TTC549 (cell line): ENCODE results near the gene SPATS1.

ENCODE experiments used
- FAIRE-seq: peaks from 2 replicates; lab custom pipeline; 2012; peaks lifted over from hg19 to GRCh38; lab: Jason Lieb, UNC

SPATS1 gene

DNA sequence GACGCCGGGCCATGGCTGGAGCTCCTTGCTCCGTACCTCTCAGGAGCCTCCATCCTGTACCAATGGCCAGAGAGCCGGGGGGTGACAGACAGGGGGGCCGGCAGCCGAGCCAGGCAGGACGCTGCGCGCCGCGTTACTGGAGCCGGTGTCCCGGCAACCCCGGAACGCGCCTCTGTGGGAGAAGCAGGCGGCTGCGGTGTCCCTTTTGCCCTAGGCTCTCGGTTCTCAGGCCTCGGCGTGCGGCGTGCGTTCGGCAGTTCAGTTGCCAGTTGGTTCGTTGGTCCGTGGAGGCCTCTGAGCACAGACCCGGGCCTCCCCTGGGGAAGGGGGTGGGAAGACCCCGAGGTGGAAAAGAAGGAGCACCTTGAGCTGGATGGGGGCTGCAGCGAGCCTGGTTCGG, at the start of gene SPATS1:
SPATS1 (plus strand) TSS at position 162 of the 400 bp plus-strand sequence. CDS start 446 bp downstream, outside the sequence.
- FAIRE-seq: no peak

DNA sequence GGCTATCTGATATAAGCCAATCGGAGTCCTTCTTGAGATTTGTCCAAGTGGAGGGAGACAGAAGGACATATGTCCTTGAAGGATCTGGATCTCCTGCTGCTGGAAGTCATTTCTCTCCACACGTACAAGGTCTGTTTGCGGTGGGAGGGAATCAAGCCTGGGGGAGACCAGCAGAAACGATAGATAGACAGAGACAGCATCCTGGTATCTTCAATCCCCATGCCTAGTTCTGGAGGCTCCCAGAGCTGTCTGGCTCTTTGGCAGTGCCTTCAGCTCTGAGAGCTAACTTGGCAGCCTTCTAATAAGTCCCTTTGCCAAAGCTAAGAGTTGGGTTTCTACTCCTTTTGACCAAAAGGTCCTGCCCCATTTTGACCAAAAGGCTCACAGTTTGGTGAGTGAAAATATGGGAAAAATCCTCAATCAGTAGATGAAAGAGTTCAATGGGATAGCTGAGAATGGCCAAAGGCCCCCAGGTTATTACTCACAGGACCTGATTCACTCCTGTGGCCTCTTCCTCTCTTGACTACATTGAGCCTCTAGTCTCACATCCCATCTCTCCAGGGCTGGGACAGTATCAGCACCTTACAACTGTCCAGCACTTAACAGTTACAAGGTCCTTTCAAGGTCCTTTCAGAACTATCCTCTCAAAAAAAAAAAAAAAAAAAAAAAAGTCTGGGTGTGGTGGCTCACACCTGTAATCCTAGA, 49.6 kb upstream of the SPATS1 start:
- no peak for FAIRE-seq

DNA sequence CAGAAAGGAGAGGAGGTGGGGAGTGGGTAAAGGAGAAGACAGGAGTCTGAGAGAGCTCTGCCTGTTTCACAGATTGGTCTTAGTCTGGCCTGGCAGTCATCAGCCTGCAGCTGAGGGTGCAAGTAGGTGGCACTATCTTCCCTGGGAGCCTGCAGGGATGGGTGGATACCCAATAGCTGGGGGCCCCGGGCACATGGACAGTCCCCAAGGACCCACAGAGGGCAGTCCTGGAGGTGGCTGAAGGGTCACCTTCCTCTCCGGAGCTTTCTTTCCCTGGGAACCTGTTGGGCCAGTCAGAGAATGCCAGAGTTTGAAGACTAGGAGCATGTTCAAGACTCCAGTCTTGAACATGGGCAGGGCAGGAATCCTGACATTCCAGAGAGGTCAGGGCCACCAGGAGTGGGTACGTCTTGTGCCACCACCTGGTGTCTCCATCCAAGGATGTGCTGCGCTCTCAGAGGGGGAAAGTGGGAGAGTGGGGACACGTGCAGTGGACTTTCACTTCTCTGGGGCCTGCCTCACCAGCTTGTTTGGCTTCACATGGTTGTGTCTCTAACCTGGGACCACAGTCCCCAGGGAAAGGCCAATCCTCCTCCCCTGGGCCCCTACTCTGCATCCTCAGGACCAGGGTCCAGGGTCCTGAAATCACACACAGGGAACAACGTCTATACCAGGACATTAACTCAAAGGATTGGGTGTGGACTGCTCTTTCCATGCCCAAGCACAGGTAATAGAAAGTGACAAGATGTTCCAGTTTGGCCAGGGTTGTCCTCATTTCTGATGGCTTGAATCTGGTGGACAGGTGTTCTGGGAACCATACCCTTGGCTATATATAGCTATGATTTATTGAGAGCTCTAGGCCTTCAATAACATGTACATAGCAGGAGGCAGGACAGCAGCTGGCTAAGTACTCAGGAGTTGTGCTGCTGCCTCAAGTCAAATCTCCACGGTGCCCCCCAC, 47.3 kb upstream of the SPATS1 start:
- no peak for FAIRE-seq

DNA sequence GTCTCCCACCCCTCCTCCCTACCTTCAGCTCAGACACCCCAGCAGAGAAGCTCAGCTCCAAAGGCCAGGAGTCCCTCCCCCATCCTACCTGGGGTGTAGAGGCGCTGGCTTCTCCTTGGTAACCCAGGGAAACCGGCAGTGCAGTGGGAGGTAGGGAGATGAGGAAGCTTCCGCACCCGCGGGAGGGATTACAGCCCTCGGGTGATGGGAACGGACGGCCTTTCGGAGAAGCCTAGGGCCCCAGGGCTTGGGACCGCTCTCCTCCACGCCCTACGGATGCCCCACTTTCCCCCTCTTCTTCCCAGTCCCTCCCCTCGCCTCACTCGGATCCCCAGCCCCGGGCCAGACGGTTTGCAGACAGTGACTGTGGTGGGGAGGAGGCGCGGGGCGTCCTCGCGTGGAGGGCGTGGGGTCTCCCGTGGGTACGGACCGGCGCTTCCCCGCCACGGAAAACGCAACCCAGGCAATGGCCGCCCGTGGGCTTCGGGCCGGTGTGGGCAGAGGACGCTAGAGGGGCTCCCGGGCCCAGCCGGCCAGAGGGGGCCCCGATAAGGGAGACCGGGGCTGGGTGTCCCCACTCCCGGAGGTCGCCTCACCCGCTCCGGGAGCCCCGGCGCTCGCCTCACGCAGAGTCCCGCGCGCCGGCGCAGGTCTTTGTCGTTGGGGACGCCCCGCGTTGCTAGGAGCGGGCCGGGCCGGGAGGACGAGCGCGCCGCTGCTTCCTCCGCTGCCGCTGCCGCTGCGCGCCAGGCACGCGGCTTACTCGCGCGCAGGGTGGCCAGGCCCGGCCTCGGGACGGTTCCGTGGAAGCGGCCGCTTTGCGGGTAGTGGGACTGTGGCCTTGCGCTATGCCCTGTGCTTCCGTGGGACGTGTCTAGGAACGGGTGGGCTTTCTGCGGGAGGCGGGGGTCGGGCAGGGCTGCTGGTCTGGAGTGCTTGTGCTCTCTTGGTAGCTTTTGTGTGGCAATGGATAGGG, 45.1 kb upstream of the SPATS1 start:
- FAIRE-seq: no peak

DNA sequence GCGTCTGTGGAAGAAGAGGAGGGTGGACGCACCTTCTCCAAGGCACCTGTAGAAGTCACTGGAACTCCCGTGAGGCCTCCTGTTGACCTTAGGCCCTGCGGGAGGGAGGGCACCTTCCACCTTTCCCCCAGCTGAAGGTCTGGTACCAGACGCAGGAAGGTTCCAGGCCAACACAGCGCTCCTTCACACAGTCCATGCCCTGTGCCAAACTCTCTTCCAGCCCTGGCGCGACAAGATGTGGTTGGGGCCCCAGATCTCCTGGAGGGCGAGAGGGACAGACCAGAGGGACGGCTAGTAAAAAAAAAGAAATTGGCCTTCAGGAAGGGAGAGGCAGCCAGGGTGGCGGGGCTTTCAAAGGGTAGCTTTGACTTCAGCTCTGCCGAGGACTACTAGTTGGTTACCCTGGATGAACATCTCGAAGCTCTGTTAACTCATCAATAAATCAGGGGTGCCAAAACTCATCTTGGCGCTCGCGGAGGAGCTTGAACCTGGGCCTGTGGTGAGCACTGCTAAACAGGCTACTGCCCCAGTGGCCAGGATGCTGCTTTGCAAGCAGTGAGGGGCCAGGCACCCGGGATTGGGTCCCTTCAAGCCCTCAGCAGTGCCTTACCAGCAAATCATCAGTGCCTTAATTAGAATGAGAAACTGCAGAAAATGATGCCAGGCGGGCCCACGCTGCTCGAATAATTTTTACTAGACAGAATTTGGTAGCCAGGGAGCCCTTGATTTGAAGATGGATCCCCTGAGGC, 44.2 kb upstream of the SPATS1 start:
- no peak for FAIRE-seq

- FAIRE-seq: no peak
Measured at GRCh38 chr6:44298864-44299263, 43.6 kb upstream of the SPATS1 start.

DNA sequence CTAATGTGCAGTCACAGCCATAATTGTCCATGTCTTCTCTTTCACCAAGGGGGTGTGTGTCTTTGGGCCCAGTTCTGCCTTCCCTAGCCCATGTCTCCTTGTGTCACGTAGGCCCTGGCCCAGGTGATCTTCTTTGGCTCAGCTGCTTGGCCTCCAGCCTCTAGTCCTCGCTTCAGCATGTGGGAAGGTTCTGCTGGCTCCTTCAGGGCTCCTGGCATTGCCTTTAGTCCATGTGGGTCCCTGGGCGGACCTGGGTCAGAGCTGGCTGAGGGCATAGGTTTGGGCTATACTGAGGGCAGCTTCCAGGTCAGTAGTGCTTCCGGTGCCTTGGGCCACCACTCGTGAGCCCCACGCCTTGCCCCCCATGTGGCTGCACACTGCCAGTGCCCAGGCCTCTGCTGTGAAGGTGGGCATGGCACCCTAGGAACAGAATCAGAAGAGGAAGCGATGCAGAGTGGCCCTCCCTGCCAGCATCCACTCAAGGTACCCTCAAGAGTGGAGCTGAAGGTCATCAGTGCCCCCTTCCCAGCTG, 42.1 kb upstream of the SPATS1 start:
- no peak for FAIRE-seq

DNA sequence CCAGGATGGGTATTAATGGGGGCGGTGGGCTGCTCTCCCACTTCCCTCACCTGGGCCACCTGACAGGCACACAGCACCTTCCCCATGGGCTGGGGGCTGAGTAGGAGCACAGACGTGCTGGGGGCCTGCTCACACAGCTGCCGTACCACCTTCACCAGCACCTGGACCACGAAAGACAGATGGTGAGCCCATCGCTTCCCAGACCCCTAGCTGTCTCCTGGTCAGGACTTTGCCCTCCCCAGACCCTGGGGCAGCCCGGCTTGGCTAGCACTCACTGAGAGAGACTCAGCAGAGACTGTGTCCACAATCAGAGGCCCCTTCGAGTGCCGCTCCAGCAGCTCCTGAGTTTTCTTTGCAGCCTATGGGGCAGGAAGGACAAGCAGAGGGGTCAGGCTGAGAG, 41.3 kb upstream of the SPATS1 start:
- FAIRE-seq: no peak

DNA sequence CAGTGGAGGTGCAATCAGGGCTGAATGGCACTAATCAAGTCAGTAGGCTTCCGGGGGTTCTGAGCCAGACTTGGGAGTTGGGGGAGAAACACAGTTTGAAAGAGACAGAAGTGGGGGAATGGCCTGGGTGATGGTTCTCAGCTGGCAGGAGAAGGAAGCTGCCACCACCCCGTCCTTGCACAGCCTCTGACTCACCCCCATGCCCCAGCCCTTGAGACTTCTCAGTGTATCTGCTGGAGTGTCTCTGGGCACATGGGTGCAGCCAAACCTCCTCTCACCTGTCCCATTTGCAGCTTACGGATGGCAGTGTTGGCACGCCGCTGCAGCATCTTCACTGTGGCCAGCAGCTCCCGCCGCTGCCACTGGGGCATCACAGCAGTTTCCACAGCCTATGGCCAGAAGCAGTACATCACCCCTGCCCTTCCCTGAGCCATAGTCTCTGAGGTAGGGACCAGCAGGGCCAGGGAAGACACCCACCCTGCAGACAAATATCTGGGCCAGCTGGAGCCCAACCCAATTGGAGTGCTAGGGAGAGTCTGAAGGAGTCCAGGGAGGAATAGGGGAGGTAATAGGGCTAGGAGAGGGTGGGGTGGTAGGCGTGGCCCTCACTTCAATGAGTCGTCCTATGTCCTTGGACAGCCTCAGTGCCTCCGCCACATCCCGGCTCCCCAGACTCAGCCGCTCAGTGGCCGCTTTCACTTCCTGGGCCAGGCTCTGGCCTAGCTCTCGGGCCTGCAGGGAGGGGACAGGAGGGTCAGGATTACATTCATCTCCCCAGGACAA, 40.5 kb upstream of the SPATS1 start:
- FAIRE-seq: no peak

- no peak for FAIRE-seq
Measured at GRCh38 chr6:44302856-44303255, 39.6 kb upstream of the SPATS1 start.

DNA sequence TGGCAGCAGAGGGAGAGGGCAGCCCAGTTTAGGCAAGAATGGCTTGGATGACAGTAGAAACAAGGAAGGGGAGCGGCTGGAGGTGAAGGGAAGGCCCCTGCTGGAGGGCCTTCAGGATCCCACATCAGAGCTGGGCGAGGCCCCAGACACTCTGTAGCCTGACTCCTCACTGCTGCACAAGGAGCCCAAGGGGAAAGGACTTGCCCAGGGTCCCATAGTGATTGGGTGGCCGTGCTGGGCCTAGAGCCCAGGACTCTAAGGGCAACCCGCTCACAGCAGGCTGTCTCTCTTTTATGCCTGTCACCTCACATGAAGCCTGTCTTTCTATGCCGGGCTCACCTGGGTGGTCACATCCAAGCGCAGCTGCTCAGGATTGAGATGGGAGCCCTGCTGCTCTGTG, 38.6 kb upstream of the SPATS1 start:
- no peak for FAIRE-seq

GRCh38 chr6:44304282-44305199, 37.9 kb upstream of the SPATS1 start:
- FAIRE-seq: no peak

GRCh38 chr6:44305200-44305725, 37.2 kb upstream of the SPATS1 start:
- no peak for FAIRE-seq

DNA sequence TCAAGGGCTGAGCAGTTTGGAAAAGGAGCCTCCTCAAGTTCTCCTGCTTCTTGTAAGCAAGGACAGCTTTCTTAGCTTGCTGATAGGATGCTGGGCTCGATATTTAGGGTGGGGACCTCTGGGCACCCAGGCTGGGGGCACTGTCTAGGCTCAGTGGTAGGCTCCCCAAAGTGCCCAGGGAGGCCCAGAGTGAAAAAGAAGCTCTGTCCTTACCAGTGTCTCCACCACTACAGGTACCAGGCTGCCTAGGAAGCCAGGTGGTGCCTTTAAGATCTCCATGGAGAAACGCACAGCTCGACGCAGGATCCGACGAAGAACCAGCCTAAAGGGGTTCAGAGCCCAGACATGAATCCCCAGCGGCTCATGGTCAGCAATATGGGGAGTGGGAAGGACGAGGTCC, 35.7 kb upstream of the SPATS1 start:
- FAIRE-seq: no peak

GRCh38 chr6:44307217-44307616, 35.2 kb upstream of the SPATS1 start:
- FAIRE-seq: no peak

GRCh38 chr6:44309092-44309491, 33.4 kb upstream of the SPATS1 start:
- no peak for FAIRE-seq

DNA sequence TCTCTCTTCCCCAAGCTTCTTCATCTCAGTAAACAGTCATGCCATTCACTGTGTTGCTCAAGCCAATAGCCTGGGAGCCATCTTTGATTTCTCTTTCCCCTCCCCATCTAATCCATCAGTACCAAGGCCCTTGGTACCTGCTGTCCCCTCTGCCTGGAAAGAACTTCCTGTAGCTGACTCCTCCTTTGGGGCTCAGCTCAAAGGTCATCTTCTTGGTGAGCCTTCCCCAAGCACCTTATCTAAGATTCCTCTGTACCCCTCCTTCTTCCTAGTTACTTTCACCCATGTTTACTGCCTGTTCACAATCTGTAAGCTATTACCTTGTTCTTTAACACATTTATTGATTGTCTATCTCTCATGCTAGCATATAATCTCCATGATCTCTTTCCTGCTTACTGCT, 32.8 kb upstream of the SPATS1 start:
- no peak for FAIRE-seq

GRCh38 chr6:44310241-44310640, 32.2 kb upstream of the SPATS1 start:
- FAIRE-seq: no peak

- no peak for FAIRE-seq
Measured at GRCh38 chr6:44311304-44311703, 31.1 kb upstream of the SPATS1 start.
